ENCODE data around the gene PARD3.
A peak's percentile ranks its signal among the peaks of the same experiment; 100 is the strongest.

PARD3 gene

DNA sequence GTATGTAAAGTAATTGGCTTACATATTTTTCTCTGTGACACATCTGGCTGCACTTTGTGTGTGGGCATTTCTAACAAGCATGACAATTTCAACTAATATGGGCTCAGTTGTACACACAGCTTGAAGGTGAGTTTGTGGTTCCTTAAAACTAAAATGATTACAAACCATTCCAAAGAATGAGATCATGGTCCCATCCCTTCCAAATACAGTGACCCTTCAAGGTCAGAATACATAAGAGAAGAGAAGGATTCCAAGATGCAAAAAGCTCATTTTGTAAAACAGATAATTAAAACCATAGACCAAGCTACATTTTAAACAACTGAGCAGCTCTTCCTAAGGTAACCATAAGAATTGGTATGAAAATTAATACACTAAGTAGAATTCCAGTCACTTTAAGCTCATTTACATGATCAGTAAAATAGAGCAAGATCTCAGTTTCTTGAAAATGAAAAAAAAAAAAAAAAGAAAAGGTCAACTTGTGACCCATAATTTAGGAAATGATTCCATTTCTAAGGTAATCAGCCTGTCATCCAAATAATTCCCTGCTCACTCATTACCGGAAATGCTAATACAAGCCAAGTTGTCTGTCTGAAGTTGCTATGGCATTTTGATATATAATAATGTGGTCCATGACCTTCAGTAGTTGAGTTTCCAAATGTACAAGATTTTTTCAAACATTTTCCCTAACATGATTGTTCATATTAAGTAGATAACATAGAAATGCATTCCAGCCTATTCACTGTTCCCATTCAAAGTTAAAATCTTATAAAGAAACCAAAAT lies 688.5 kb downstream of the PARD3 start:
- DNase-seq (ENCODE audit: low read depth), result no peak

DNA sequence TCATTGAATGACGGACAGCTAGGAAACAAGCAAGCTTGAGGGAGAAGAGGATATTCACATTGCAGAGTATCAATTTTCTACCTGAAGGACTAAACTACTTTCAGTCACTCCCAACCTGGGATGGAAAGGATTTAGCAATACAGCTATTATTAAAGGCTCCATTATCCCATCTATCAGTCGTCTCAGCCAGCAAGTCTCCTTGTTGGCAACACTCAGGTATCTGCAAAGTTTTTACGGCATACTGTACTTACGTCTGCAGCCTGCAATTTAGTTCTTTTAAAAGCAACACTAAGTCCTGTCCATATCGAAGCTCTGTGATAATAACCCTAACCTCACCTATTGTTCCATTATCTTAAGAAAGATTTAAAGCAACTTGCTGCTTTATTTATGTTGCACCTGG lies 689.4 kb downstream of the PARD3 start:
- no peak for DNase-seq (ENCODE audit: low read depth)

DNA sequence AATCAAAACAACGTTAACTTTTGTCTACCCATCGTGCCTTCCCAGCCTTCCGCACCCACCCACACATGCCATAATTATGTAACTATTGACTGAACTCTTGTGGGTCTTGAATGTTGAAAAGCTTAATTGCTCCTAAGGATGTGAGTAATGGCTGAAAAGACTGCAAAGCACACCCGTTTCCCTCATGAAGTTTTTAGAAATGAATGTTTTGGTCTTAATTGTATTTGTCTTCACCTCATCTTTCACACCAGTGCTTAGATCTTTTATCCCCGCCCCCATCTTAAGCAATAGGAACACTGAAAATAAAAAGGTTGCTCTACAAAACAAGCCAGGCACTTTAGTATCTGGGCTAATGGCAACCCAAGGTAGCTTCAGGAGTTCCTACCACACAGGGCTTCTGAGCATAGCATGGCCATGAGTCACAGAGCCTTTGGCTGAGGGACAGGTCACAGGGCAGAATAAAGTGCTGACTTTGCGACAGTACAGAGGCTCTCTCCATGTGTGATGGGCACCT lies 690.5 kb downstream of the PARD3 start:
- peak; percentile 89 for DNase-seq (ENCODE audit: low read depth)

DNA sequence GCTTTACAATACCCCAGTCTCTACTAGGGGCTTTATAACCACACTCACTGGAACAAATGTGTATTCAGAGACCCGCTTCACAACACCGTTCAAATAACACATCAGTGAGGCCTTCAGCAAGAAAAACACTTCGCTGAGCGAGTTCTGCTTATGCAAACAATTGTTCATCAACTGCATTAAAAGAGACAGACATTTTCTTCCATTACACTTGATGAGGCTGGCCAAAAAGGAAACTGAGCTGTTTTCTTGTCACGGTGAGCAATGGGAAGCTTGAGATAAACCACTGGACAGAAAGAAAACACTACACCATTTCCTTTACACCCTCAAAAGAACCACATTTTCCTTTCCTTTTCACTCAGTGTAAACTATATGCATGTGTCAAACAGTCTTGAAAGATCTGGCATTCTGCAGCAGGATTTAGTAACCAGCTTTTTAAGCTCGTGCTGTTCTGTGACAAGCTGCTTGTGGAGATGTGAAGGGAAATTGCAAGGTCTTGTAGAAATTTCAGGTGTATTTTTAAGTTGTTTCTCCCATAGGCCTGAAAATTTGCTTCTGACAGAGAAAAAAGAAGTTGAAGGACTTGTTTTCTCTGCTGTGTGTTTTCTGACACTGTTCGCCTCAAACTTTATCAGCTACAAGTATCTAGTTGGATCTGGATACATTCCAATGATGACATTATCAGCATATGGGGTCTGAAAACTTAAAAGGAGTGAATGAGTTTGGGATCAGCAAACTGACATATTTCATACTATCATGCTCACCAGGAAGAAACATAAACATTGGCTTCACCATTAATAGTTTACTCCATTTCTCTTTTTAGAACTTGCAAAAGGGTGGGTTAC lies 693.1 kb downstream of the PARD3 start:
- DNase-seq (ENCODE audit: low read depth), result peak; percentile 13

DNA sequence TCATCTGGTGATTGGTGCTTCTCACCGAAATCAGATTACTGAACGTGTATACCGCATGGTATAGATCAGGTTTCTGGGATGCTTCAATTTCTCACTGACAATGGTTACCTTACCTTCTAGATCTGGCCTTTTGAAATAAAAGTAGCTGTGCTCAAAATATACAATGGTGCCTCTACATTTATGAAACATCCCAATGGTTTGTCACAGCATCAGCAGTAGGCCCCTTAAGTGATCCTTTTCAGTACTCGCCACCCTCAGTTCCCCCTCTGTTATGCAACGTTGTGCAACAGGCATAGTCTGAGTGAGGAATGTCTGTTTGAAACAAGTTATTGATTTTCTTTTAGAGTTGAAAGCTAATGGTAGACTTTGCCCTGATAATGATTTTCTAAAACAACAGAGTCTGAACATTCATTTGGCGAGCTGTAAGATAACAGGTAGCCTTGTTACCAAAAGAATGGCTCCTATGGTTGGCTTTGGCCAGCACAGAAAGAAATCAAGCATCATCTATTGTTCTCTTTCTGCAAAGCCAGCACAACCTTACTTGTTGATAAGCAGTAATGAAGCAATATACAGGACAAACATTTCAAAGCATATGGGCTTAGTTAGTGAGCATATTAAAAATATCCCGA lies 693.9 kb downstream of the PARD3 start:
- no peak for DNase-seq (ENCODE audit: low read depth)

DNA sequence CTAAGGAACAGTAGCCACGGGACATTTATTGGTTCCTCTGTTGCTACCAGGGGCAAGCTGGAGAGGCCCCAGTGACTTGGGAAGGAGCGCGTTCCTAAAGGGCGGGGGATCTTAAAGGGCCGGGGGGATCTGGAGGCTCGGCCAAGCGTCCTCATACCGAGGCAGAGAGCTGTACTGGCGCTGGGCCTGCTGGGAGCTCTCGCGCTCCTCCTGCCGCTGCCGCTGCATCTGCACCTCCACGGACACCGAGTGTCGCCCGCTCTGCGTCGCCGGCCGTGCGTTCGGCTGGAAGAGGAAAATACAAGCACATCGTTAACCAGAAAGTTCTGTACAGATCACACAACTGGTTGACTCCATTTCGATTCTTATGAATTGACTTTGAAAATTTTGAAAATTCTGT lies 695.6 kb downstream of the PARD3 start:
- no peak for DNase-seq (ENCODE audit: low read depth)

DNA sequence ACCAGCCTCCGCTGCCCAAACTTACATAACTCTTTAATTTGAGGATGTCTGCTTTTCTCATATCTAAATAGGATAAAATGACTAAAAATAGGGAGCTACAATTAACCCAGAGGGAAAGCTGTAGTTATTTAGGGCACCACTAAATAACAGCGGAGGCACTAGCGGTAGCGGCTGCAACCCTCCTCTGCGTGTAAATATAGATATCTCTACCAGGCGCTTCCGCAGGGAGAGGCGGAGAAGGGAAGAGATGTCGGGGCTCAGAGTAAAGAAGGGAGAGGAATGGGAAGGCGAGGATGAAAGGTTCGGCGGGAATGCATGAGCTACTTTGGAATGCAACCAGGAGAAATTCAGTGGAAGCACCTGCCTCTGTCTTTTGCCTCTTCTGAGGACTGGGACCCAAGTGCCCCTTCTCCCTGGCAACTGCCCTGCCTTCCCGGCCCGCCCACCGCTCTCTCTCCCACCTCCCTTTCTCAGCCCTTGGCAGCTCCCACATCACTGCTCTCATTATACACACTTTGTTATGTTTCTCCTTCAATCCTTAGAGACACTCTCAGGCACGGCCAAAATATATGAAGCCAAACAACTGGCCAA lies 698.3 kb downstream of the PARD3 start:
- no peak for DNase-seq (ENCODE audit: low read depth)

DNA sequence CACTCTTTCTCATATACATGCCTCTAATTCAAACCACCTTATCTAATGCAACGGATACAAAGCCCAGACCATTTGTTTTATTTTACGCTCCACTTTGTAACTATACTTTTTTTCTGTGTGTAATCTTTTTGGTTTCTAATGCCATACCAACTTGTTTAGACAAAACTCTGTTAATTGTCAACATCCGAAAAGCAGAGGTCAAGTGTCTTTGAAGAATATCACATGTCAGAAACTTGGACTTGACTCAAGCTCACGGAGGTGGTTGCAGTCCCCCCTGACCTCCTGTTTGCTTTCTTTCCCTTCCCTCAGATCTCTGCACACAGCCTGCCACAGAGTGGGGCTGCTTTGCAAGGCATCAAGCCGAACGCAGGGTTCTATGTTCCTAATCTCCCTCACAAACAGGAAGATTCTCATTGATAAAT lies 698.9 kb downstream of the PARD3 start:
- no peak for DNase-seq (ENCODE audit: low read depth)

DNA sequence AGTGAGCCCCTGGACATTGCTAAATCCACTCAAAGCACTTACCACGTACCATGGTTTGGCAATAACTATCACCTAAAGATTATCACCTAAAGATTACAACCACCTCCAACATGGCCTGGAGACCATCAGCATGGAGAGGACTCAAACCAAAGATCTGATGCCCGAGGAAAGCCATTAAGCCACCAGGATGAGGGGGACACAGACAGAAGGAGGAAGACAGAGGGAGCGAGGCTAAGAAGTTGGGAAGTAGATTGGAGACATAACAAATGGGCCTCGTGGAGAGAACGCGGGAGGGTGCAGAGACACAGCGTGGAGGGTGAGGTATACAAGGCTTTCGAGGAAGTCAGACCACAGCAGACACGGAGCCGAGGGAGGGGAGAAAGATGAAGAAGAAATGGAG lies 700.2 kb downstream of the PARD3 start:
- DNase-seq (ENCODE audit: low read depth), result no peak

DNA sequence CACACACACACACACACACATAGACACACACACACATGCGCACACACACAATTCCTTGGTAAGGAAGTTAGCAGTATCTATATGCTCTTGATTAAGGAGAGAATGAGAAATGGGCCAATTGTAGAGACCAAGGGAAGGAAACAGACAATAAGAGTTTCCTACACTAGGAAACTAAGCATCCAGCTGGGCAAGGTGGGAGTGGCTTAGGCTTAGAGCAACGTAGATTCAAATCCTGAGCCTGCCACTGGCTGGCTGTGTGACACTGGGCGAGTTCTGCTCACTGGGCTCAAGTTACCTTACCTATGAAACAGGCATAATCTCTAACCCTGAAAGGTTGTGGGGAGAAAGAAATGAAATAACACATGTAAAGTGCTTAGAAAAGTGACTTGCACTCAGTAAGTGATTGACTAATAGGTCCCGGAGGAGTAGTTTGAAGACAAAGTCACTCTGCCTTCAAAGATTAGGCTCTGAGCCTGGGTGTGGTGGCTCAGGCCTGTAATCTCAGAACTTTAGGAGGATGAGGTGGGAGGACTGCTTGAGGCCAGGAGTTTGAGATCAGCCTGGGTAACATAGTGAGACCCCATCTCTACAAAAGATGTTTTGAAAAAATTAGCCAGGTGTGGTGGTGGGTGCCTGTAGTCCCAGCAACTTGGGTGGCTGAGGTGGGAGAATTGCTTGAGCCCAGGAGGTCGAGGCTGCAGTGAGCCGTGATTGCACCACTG lies 701.4 kb downstream of the PARD3 start:
- no peak for DNase-seq (ENCODE audit: low read depth)

DNA sequence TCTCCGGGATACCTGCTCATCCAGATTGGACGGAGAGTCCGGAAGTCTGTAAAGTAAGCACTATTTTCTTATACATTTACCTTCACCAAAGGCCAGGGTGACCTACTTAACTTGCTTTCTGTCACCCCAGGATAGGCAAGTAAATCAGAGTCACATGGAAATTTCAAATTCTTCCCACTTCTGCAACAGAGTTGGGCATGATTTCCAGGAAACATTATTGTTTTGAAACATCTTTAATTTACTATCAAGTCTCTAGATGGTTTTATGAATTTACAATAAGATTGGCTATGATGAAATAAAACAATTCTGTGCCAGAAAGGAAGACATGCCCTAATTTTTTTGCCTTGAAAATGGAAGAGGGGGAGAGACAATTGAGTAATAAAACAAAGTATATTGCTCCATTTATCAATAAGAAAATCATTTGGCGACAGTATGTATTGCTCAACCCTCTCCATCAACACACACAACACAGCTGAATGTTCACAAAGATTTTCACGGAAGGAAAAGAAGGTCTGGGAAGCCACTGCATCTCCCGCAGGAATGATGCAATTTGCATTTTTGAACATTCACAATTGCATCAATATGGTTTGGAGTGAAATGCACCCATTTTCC lies 702.8 kb downstream of the PARD3 start:
- no peak for DNase-seq (ENCODE audit: low read depth)

DNA sequence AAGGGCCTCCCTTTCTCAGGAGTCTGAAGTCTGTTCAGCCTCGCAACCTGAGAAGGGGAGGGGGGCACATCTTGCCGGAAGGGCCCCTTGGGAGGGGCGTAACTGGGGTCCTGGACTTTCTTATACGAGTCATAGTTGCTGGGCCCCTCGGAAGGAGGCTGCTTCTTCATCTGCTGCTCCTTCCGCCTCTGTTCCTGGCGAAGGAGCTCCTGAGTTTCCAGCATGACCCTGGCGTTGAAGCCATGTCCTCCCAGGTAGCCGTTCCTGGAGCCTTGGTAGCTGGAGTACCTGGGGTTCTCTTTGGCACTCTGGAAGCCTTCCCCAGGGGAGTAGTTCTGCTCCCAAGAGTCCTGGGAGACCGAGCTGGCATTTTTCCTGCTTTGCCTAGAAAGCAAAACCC lies 703.9 kb downstream of the PARD3 start:
- DNase-seq (ENCODE audit: low read depth), result no peak

DNA sequence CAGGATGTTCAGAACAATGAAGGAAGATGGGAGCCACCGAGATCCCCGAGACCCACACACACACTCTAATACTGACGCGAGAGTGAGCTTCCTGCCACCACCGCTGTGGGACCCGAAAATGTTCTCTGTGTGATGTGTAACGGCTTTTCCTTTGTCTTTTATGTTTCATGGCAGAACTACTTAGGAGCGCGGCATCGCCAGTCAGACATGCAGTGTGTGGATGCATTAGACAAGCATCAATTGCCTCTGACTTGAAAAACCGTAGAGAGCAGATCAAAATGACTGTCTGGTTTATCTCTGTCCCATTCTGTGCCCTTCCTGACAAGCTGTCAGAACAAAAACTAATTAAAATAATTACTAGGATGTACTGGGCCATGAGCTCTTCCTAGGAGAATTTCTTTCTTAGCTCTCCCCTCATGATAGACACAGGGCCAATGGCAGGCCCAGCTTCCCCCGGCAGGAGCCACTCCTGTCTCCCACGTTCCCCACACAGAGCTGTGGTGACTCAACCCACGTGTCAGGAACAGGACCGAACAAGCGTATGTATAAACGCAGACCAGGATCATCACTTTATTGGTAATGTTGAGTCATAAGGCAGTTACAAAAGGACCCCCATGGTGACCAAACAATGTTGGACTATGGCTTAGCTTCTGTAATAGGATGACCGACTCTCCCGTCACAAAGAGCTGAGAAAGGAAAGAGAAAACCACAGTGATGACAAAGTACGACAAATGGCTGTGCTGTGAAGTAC lies 705.0 kb downstream of the PARD3 start:
- DNase-seq (ENCODE audit: low read depth), result peak; percentile 95

DNA sequence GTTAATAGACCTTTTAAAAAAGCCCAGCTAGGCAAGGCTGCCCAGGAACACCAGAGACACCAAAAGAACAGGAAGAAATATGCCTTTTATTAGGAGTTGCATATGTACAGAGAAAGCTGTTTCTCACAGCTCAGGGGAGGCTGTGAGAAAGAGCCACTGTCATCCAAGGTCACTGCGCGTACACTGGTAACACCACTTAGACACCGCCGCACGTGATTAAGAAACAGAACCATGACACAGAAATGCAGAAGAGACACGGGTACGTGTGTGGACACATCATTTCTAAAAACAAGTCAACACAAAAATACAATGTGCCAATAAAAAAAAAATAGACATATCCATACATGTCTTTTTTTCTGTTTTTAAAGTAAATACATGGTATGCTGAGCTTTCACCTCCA lies 705.6 kb downstream of the PARD3 start:
- DNase-seq (ENCODE audit: low read depth), result no peak

DNA sequence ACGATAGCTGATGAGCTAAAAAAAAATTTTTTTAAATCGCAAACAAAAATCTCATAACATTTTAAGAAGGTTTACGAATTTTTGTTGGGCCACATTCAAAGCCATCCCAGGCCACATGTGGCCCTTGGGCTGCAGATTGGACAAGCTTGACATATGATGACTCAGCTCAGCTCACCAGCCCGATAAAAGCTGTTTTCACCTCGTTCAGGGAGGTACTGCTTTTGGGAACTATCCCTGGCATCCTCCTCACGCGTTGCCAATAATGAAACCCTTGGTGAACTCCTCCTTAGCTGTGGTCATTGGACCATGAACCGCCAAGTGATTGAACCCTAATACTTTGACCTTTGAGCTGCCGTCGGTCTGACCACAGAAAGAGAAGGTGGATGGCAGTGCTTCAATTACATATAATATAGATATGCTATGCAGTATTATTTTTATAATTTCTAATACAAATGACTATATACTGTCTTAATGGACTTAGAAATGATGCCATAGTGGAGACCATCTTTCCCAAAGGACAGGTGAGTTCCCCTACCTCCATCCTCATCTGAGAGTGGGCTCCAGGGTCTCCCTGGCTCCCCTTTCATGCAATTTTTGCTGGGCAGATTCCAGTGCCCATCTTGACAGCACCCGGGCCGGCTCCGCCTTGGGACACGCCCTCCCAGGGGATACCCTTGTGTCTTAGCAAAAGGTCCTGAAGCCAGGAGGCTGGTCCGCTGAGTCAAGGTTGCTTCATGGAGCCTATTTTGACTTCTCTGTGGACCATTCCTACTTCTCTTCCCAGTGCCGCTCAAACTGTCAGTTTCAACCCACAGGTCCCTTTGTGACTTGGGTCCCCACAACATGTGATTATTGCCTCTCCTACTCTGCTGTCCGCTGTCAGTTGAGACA lies 707.2 kb downstream of the PARD3 start:
- DNase-seq (ENCODE audit: low read depth), result no peak

DNA sequence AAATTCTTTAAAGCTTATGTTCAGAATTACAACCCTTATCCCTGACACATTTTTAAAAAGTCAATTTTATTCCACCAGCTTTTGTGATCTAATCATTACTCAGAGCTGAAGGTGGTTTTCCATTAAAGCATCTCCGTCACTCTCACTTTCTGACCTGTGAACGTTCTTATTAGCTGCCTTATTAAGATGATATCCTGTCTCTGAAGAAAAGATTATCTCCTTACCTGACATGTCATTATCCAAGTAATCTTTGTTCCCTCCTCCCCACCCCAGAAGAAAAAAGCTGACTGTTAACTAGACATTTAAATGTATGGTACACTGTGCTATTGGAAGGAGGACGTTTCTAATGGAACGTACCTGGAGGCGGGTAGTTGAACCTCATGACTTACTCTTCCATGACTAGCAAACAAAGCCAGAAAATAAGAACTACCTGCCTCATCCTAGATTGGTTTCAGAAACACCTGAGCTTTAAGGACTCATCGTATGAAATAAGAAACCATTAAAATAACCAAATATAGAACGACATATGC lies 708.7 kb downstream of the PARD3 start:
- DNase-seq (ENCODE audit: low read depth), result no peak

DNA sequence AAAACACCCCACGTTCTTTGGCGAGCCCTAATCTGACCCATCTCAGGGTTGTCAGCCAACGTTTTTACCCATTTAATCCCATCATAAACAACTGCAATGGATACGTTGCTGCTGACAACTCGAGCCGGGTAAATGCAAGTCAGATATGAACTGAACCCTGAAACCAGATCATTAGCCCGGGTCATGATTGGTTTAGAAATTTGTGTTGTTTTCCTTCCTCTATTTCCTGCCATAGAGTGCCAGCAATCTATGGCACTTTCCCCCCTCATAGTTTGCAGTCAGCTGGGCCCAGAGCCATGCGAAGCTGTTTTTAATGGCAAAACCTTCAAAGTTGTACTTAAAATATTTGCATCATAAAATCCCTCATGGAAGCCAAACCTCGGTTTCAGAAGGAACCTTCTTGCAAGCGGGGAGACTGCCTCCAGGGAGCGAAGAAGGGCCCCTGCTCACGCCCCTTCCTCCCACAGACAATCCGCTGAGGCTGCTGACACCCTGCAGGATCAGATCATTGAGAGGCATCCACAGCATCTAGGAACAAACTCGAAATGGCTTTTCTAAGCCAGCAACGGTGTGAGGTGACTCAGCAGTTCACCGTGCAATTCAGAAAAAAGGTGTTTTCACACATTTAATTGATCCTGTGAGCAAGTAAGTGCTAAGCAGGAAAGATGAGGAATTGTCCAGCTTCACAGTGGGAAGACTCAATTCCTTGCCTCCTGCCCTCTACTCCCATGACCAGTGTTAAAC lies 710.1 kb downstream of the PARD3 start:
- no peak for DNase-seq (ENCODE audit: low read depth)

DNA sequence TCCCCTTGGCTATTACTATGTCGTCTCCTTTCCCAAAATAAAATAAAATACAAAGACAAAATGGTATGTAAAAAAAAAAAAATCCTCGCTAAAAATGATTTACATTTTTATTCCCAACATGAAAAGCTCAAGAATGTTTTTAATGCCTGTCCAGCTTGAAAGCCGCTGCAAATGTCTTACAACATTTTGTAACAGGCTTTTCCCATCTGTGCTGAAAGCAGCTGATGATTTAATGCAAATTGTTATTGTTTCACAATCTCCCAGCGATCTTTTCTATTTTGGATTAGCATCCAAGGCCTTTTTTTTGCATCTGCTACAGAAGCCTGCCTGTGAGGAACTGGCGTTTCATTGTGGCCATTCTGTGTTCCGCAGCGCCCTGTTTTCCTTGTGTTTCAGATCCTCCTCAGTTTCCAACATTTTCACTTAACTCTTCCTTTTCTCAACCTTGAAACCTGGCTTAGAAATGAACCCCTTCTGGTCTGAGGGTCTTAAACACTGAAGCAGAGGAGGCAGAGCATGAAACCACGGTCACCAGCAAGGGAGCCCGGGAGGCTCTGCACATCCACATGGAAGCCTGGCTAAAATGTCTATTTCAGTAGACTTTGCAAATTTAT lies 712.1 kb downstream of the PARD3 start:
- peak; percentile 20 for DNase-seq (ENCODE audit: low read depth)
